ENCODE data around the gene SMCO4.
"Not testable (repeated sequence)": the region's sequence is repeated elsewhere in the genome, so short reads cannot be mapped to it uniquely, and the experiment has no call there.

Gene SMCO4

DNA sequence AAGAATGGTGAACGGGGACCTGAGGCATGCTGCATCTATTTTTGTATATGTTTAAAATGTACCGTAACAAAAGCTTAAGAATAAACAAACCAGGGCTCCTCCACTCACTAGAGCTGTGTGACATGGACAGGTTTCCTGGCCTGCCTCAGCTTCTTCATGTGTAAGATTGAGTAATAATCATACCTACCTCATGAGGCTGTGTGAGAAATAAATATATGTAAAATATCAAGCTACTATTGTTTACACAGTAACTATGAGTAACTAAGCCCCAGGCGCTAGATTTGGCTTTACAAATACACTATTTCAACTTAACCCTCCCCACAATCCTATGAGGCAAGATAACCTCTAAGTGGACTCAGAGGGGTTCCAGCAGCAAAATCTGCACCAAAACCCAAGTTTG is 66.4 kb downstream of the SMCO4 start:
- DNase-seq (ENCODE audit: low spot score) = no peak

DNA sequence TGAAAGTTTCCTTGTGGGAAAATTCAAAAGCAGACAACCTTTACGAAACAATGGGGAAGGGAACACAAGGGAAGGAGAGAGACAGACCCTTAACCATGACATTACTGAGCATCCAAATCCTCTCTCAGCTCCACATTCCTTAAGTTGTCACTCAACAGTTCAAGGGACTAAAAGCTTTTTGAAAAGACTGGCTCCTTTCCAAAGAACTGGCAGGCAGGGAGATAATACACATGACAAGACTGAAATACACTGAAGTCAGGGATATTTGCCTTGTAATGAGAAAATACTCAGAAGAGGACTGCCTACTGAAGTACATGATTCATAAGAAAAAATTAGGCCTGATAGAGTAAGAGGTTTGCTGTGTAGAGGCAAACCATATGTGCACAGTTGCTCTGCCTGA is 69.1 kb downstream of the SMCO4 start:
- DNase-seq (ENCODE audit: low spot score) = no peak

DNA sequence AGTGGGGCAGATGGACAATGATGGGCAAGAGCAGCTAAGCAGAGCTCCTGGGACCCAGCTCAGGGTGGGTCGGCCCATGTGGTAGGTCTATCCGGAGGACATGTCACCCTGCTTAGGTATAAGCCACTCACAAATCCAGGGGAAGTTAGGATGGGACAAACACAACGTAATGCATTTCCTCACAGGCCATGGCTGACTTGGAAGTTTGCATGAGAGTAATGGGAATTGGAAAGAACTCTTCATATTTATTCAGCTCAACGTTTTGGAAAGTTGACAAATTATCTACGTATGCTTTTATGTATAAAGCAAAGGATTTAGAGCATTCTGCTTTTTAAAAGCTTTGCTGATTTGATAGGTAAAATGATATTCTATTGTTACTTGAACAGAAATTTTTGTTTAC is 74.9 kb downstream of the SMCO4 start:
- DNase-seq (ENCODE audit: low spot score) = no peak

DNA sequence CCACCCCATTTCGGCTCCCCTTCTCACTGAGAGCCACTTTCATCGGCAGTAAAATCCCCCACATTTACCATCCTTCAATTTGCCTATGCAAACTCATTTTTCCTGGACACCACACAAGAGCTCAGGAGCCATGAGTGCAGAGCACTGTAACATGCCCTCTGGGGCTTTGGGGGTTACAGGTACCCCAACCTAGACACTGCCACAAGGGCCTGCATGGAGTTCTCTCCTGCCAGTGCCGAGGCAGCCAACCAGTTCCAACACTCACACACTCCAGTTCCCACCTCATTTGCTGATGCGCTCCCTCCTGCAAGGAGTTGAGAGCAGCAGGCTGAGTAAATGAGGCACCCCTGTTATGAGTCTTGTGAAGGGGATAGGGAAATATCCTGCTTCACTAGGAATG is 76.1 kb downstream of the SMCO4 start:
- no peak for DNase-seq (ENCODE audit: low spot score)

DNA sequence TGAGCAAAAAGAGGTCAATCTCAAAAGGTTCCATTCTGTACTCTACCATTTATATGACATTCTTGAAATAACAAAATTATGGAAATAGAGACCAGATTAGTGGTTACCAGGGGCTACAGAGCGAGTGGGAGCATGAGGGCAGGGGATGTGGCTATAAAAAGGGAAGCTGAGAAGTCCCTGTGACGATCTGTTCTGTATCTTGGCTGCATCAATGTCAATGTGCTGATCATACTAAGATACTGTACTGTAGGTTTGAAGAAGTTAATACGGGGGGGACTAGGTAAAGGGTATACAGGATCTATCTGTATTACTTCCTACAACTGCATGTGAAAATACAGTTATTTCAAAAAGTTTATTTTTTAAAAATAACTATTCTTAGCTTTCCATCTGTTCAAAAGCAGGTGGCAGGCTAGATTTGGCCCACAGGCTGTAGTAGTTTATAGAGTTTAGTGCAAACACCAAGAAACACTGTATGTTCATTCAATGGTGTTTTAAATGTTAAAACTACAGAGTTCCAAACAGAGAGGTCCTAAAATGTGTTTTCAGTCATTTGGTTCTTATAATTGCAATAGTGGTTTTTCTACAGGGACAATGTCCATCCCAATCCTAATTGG is 78.2 kb downstream of the SMCO4 start:
- no peak for DNase-seq (ENCODE audit: low spot score)

DNA sequence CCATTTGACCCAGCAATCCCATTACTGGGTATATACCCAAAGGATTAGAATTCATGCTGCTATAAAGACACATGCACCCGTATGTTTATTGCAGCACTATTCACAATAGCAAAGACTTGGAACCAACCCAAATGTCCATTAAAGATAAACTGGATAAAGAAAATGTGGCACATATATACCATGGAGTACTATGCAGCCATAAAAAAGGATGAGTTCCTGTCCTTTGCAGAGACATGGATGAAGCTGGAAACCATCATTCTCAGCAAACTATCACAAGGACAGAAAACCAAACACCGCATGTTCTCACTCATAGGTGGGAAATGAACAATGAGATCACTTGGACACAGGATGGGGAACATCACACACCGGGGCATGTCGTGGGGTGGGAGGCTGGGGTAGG is 79.5 kb downstream of the SMCO4 start:
- DNase-seq (ENCODE audit: low spot score) = not testable (repeated sequence)

DNA sequence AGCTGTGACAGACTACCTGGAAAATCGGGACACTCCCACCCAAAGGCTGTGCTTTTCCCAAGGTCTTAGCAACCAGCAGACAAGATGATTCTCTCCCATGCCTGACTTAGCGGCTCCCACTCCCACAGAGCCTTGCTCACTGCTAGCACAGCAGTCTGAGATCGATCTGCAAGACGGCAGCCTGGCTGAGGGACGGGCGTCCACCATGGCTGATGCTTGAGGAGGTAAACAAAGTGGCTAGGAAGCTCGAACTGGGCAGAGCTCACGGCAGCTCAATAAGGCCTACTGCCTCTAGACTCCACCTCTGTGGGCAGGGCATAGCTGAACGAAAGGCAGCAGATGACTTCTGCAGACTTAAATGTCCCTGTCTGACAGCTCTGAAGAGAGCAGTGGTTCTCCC is 84.9 kb downstream of the SMCO4 start:
- DNase-seq (ENCODE audit: low spot score) = no peak

DNA sequence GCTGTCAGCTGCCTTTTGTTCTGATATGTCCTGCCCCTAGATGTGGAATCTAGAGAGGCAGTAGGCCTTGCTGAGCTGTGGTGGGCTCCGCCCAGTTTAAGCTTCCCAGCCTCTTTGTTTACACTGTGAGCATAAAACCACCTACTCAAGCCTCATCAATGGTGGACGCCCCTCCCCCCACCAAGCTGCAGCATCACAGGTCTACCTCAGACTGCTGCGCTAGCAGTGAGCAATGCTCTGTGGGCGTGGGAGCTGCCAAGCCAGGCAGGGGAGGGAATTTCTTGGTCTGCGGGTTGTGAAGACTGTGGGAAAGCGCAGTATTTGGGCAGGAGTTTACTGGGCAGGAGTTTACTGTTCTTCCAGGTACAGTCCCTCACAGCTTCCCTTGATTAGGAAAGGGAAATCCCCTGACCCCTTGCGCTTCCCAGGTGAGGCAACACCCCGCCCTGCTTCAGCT is 98.5 kb downstream of the SMCO4 start:
- DNase-seq (ENCODE audit: low spot score) = no peak

DNA sequence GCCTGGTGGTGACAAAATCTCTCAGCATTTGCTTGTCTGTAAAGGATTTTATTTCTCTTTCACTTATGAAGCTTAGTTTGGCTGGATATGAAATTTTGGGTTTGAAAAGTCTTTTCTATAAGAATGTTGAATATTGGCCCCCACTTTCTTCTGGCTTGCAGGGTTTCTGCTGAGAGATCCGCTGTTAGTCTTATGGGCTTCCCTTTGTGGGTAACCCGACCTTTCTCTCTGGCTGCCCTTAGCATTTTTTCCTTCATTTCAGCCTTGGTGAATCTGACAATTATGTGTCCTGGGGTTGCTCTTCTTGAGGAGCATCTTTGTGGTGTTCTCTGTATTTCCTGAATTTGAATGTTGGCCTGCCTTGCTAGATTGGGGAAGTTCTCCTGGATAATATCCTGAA is 100.0 kb downstream of the SMCO4 start:
- not testable (repeated sequence) for DNase-seq (ENCODE audit: low spot score)

DNA sequence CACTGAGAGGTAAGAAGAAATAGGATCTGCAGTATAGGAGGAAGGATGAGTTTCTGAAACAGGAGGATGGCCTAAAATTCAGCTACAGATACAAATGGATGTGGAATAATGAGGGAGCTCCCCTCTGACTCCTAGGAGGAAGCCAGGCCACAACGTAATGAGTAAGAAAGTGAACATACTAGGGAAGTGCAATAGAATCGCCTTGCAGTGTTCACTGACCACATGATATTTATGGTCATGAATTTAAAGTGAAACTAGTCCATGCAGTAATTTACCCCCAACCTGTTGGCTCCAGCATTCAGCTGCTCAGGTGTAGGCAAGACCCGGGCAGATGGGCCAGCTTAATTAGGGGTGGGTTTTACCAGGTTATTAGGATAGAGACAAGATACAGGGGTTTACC is 110.9 kb downstream of the SMCO4 start:
- no peak for DNase-seq (ENCODE audit: low spot score)
